ENCODE results near the gene CYP19A1.

GRCh38 chr15:51280838-51281237 lies 57.6 kb downstream of the CYP19A1 start:
- TF ChIP-seq EZH2phosphoT487 (IDR thresholded peaks at IDR 0.05; ENCODE audit: low read depth): no peak
- no peak for TF ChIP-seq CTCF (IDR thresholded peaks at IDR 0.05; ENCODE audit: low read depth, low read length)

Measured in OCI-LY3 (cell line).